PFSK-1 (cell line): ENCODE results near the gene CASP2.

Source experiments
- FOXP2 ChIP-seq: optimal IDR thresholded peaks from 2 replicates; pipeline ENCODE3; 2011; ENCODE audit warnings: borderline replicate concordance, control low read depth, inconsistent platforms; ENCODE audit not compliant: insufficient read depth; ENCODE audit errors: extremely low read length, extremely low read depth
- POLR2AphosphoS5 ChIP-seq: IDR thresholded peaks from 2 replicates; pipeline ENCODE4 v1.6.1; 2012; ENCODE audit warnings: low read depth, mild to moderate bottlenecking, control low read depth, low read length, moderate library complexity
- REST ChIP-seq, 2 experiments: IDR thresholded peaks; 2 replicates each; pipeline versions ENCODE4 v1.6.1 to v1.8.0; 2011 to 2012; ENCODE audit warnings: low read depth in 2 of 2, low read length in 2 of 2, control low read depth in 1 of 2, inconsistent platforms in 1 of 2, mild to moderate bottlenecking in 1 of 2, moderate library complexity in 1 of 2; ENCODE audit not compliant: insufficient read depth in 1 of 2
- SIN3A ChIP-seq: IDR thresholded peaks from 2 replicates; pipeline ENCODE4 v1.6.1; 2012; ENCODE audit warnings: mild to moderate bottlenecking, low read length, moderate library complexity, borderline replicate concordance; ENCODE audit not compliant: insufficient read depth
- TAF1 ChIP-seq: IDR thresholded peaks from 2 replicates; pipeline ENCODE4 v1.6.1; 2012; ENCODE audit warnings: low read length, control low read depth, borderline replicate concordance; ENCODE audit not compliant: insufficient read depth

CASP2 gene

GRCh38 chr7:143355450-143356385 lies 67.6 kb downstream of the CASP2 start:
- TF ChIP-seq POLR2AphosphoS5 (no peak), FOXP2 (no peak), TAF1 (no peak), REST (IDR thresholded peaks at IDR 0.05; ENCODE audit: insufficient read depth in 1 of 2, low read depth in 2 of 2, low read length in 2 of 2) (no peak), SIN3A (no peak)

DNA sequence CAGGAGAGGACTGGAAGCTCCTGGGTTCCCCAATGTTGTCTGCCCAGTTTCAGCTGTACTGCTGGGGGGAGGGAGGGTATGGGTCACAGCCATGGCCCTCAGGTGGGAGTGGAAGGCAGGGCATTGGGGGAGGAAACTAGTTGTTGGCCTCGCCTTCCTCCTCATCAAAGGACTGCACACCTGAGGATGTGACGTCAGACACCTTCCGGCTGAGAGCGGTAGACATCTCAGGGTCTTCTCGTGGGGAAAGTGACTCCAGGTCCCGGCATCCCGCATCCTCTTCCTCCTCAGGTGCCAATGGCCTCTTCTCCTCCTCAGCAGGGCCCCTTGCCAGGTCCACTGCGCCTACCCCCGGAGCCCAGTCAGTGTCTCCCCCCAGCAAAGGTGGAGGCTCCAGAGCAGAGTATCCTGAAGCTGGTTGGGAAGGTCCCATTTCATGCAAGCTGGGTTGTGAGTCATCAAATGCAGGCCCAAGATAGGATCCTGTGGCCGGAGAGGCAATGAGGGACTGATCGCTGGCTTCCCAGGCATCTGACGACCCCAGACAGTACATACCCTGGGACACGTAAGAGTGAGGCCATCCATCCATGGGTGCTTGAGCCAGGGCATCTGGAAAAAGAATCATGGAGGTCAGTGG lies 68.4 kb downstream of the CASP2 start:
- TF ChIP-seq FOXP2 (no peak), POLR2AphosphoS5 (no peak), SIN3A (no peak), TAF1 (no peak), REST (IDR thresholded peaks at IDR 0.05; ENCODE audit: insufficient read depth in 1 of 2, low read depth in 2 of 2, low read length in 2 of 2) (no peak)
